Measurements from ENCODE around the gene ARHGAP29.

The ARHGAP29 gene

GRCh38 chr1:94237291-94238226 is at the start of gene ARHGAP29:
Gene ARHGAP29 (minus strand): TSS chr1:94237584. CDS start chr1:94231611, 5,973 bp downstream.
- peak in 1 of 2 donors; percentile 27 for DNase-seq (ENCODE audit: low read depth in 1 of 2, low spot score in 1 of 2)

- DNase-seq (ENCODE audit: low read depth in 1 of 2, low spot score in 1 of 2), result no peak
Observed at GRCh38 chr1:94286864-94287437, 49.6 kb upstream of the ARHGAP29 start.

DNA sequence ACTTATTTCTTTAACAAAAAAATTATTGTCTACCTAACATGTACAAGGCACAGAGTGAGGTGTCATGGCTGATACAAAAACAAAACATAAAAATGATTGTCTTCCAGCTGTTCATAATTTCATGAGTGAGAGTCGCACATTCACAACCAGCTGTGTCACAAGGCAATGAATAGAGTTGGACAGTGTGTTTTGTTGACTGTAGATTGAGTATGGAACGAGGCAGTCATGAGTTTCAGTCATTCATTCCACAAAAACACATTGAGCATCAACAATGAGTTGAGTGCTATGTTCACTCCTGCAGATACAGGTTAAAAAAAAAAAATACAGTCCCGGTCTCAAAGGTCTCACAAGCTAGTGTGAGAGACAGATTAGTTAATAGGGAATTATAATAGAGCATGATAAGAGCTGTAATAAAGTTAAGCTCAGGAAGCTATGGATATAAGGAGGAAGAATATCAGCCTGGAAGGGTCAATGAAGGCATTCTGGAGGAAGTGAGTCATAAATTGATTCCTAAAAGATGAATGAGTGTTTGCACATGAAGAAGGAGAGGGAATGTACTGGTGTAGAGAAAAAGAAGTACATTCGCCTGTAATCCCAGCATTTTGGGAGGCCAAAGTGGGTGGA is 47.8 kb upstream of the ARHGAP29 start:
- no peak for DNase-seq (ENCODE audit: low read depth in 1 of 2, low spot score in 1 of 2)

- DNase-seq (ENCODE audit: low read depth in 1 of 2, low spot score in 1 of 2), result no peak
Observed at GRCh38 chr1:94284476-94284875, 47.1 kb upstream of the ARHGAP29 start.

DNA sequence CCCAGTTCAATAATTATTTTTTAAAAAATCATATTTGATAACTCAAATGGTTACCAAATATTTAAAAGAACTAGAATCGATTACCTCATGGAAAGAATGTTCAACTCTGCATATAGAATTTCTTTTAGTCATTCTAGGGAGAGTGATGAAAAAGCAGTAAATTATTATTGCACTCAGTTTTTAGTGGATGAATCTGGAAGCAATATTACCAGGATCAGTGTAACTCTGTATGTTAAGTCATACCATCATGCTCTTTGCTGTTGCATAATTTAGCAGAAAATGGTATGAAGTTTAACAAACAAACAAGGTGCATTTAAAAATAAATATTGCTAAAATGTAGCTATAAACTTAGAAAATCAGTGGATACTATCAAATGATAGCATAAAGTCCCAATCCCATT is 46.1 kb upstream of the ARHGAP29 start:
- DNase-seq (ENCODE audit: low read depth in 1 of 2, low spot score in 1 of 2), result no peak

DNA sequence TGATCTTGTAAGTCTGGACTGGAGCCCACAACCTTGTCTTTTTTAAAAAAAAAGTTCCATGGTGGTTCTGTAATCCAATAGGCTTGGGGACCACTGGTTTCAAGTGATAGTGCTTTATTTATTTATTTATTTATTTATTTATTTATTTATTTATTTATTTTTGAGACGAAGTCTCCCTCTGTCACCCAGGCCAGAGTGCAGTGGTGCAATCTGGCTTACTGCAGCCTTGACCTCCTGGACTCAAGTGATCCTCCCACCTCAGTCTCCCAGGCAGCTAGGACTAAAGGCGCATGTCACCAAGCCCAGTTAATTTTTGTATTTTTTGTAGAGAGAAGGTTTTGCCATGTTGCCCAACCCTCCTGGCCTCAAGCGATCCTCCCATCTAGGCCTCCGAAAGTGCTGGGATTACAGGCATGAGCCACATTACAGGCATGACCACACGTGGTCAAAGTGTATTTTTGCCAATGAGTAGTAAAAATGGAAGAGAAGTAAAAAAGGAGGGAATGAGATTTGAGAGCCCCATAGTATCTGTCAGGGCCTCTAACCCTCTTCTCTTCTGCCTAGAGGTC is 44.8 kb upstream of the ARHGAP29 start:
- no peak for DNase-seq (ENCODE audit: low read depth in 1 of 2, low spot score in 1 of 2)

DNA sequence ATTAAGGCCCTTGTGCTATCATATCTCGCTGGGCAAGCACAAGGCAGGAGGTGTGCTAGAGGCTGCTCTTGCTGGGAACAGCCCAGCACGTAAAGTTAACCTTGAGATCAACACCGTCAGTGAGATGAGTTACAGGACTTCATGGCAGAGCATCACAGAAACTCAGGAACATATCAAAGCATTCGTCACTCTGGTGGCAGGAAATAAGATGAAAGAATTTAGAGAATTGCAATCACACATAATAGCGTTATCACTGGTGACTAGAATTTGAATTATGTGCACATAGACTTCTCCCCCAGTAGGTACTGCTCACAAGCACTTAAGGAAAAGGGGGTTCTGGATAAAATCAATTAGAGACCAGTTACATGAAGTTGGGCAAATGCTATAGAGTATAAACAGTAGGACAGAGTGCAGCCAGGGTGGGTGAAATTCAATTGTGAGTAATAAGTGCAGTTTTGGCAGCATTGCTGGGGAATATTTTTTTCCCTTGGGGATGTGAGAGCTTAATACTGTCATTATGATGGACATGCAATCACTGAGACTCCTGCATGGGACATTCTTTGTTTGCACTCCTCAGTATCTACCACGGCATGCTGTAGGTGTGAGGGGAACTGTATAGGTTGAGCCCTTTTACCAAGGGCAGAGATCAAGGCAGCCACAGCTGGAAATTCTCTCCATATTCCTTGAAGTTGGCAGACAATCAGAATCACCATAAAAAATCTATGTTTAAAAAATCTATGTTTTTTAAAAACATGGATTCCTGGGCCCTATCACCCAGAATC is 44.2 kb upstream of the ARHGAP29 start:
- no peak for DNase-seq (ENCODE audit: low read depth in 1 of 2, low spot score in 1 of 2)

GRCh38 chr1:94280541-94280940 is 43.2 kb upstream of the ARHGAP29 start:
- no peak for DNase-seq (ENCODE audit: low read depth in 1 of 2, low spot score in 1 of 2)

GRCh38 chr1:94279462-94279861 is 42.1 kb upstream of the ARHGAP29 start:
- no peak for DNase-seq (ENCODE audit: low read depth in 1 of 2, low spot score in 1 of 2)

DNA sequence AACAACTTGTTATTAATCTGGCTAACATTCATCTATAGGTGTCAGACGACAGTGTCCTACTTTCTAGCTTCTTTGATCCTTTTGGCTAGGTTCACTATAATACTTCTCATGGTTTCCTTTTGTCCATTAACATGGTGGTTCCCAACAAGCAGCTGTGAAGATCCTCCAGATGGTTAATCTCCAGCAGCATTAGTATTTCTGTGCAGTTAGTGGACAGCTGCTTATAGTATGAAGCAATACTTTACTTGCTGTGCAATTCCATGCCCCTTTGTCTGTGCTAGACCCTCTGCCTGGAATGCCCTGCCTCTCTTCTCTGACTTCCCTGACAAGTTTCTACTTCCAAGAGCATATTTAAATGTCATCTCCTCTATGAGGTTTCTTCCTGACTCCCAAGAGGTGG is 41.7 kb upstream of the ARHGAP29 start:
- DNase-seq (ENCODE audit: low read depth in 1 of 2, low spot score in 1 of 2), result no peak

GRCh38 chr1:94276988-94277434 is 39.6 kb upstream of the ARHGAP29 start:
- no peak for DNase-seq (ENCODE audit: low read depth in 1 of 2, low spot score in 1 of 2)

DNA sequence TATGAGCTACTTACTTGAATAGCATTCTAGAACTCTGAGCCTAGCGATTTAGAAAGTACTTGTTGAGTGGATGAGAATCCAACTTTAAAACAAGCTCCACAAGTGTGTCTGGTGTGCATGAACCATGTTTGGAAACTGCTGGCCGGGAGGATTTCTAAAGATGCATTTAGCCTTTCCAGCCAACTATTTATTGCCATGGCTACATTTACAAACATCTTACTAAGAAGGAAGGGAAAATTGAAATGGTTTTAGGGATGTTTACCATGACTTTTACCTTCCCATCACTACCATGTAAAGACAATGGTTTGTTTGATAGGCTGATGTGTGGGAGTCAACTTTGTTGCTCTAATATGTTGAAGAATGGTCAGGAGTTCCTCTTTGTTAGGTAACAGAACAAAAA is 37.7 kb upstream of the ARHGAP29 start:
- DNase-seq (ENCODE audit: low read depth in 1 of 2, low spot score in 1 of 2), result no peak

GRCh38 chr1:94274561-94274960 is 37.2 kb upstream of the ARHGAP29 start:
- no peak for DNase-seq (ENCODE audit: low read depth in 1 of 2, low spot score in 1 of 2)

- DNase-seq (ENCODE audit: low read depth in 1 of 2, low spot score in 1 of 2), result no peak
Observed at GRCh38 chr1:94273111-94273510, 35.7 kb upstream of the ARHGAP29 start.

- DNase-seq (ENCODE audit: low read depth in 1 of 2, low spot score in 1 of 2), result no peak
Observed at GRCh38 chr1:94272388-94272787, 35.0 kb upstream of the ARHGAP29 start.

DNA sequence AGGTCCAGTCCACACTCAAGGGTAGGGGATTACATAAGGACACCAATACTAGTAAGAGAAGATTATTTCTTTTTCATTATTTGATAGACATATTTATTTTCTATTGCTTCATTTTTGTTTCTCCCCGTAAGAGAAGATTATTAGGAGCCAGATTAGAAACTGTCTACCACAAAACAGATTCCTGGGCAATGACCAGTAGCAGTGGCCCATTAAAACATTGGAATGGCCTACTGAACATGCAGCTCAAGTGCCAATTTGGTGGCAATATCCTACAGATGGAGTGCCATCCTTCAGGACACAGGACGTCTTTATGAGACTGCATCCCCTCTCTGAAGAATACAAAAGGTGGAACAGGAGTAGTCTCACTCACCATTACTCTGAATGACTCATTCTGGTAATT is 34.0 kb upstream of the ARHGAP29 start:
- no peak for DNase-seq (ENCODE audit: low read depth in 1 of 2, low spot score in 1 of 2)

GRCh38 chr1:94270801-94271203 is 33.4 kb upstream of the ARHGAP29 start:
- no peak for DNase-seq (ENCODE audit: low read depth in 1 of 2, low spot score in 1 of 2)

DNA sequence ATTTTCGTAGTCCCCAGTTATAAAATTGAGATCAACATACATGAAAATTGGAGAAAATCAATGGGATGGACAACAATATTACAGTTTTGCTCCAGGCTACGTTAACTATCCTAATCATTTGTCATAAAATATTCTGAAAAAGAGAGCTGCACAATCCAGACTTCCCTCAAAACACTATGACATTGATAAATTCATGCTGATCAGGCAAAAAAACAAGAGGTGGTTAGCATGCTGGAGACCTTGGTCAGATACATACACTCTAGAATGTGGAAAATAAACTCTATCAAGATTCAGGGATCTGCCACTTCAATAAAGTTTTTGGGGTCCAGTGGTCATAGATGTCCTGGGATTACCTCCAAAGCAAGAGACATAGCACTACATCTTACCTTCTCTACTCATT is 32.5 kb upstream of the ARHGAP29 start:
- no peak for DNase-seq (ENCODE audit: low read depth in 1 of 2, low spot score in 1 of 2)

DNA sequence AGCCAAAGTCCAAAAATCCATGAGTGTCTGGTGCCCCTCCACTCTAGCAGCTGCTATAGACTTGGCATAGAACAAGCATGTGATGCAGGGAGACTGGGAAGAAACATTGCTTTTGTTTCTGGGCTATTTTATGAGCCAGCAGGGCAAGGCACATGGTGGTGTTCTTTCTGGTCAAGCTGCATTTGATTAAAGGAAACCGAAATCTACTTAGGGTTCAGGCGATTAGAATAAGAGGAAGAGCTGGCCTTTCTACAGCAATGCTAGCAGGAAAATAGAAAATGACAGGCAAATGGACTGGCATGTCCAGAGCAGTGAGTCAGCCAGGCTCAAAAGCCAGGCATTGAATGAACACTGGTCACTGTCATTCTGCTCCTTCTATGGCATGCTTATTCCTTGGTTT is 28.5 kb upstream of the ARHGAP29 start:
- DNase-seq (ENCODE audit: low read depth in 1 of 2, low spot score in 1 of 2), result no peak

DNA sequence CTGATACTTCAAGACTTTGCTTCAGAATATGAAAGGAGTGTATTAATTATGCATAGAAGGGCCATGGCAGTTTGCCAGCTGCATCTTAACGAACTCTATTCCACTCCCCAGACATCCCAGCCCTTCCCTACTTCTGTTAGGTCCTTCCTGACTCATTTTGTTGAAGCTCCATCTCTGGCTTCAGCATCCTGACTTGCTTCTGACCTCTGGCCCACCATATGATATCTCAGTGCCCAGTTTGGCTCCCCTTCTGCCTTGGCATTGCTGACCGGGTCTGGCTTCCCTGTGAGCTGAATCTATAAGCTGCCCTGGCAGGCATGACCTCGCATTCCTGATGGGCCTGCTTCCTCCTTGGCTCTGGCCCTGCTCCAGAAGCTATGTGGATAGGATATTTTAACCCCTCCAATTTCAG is 27.6 kb upstream of the ARHGAP29 start:
- DNase-seq (ENCODE audit: low read depth in 1 of 2, low spot score in 1 of 2), result no peak
